SK-N-SH (cell line): ENCODE data around the gene LHX4. TPM values are rescaled to one million over a fixed set of nuclear protein-coding genes. Genes with fewer than 3 reads are reported as not detected.

Experiments used
- CTCF ChIA-PET: fragments of 300-600, 350-600 bp; formaldehyde crosslinking; extraction: SDS; loops from one replicate; lab custom pipeline; 2021; lab: Yijun Ruan, JAX
- POLR2A ChIA-PET: fragments of 350-600 bp; sonication (Branson Sonifier 250); formaldehyde crosslinking; extraction: SDS; loops from one replicate; lab custom pipeline; 2020; ENCODE audit warnings: antibody characterized with exemption, inconsistent platforms; lab: Yijun Ruan, JAX
- DNase-seq: peaks from one replicate; pipeline ENCODE4 v3.0.0; 2012
- H2AFZ ChIP-seq: fragments of 200-600 bp; sonication (generic); 2 replicates; pipeline ENCODE4 v1.8.1; 2016; ENCODE audit warnings: antibody characterized with exemption, mild to moderate bottlenecking, low read depth
- H3F3A ChIP-seq: fragments of 200-600 bp; sonication (generic); replicated peaks from 2 replicates; pipeline ENCODE3; 2016; ENCODE audit warnings: antibody characterized with exemption, mild to moderate bottlenecking; ENCODE audit not compliant: insufficient read depth
- H3K27ac ChIP-seq, 2 experiments: fragments of 200-500 bp in 1 of 2; fragments of 200-600 bp in 1 of 2; sonication (Bioruptor generic) in 1 of 2; sonication (generic), shearing (Covaris generic) in 1 of 2; 2 replicates each; pipeline versions ENCODE4 v1.5.1 to v1.6.1; 2014 to 2016; ENCODE audit warnings: low read depth in 2 of 2, inconsistent platforms in 1 of 2, low read length in 1 of 2, mild to moderate bottlenecking in 1 of 2, mixed read lengths in 1 of 2
- H3K27me3 ChIP-seq: fragments of 200-600 bp; sonication (generic), shearing (Covaris generic); 2 replicates; pipeline ENCODE4 v1.6.1; 2016; ENCODE audit warnings: mixed run types; ENCODE audit not compliant: insufficient read depth
- H3K36me3 ChIP-seq, 2 experiments: fragments of 200-500 bp in 1 of 2; fragments of 200-600 bp in 1 of 2; sonication (Bioruptor generic) in 1 of 2; sonication (generic) in 1 of 2; replicated peaks in 1 of 2; 2 replicates each; pipeline versions ENCODE3 to v1.5.1; 2014 to 2016; ENCODE audit warnings: low read length in 1 of 2, mild to moderate bottlenecking in 1 of 2; ENCODE audit not compliant: insufficient read depth in 2 of 2, control insufficient read depth in 1 of 2
- H3K4me1 ChIP-seq, 2 experiments: fragments of 200-500 bp in 1 of 2; fragments of 200-600 bp in 1 of 2; sonication (Bioruptor generic) in 1 of 2; sonication (generic), shearing (Covaris generic) in 1 of 2; 2 replicates each; pipeline versions ENCODE4 v1.5.1 to v1.6.1; 2014 to 2016; ENCODE audit warnings: low read depth in 1 of 2, low read length in 1 of 2, mixed run types in 1 of 2; ENCODE audit not compliant: insufficient read depth in 2 of 2, control insufficient read depth in 1 of 2
- H3K4me2 ChIP-seq: fragments of 200-600 bp; sonication (generic), shearing (Covaris generic); 2 replicates; pipeline ENCODE4 v1.6.1; 2017; ENCODE audit warnings: mixed run types
- H3K4me3 ChIP-seq, 2 experiments: fragments of 200-500 bp in 1 of 2; fragments of 200-600 bp in 1 of 2; sonication (Bioruptor generic) in 1 of 2; sonication (generic), shearing (Covaris generic) in 1 of 2; 2 replicates each; pipeline versions ENCODE4 v1.5.1 to v1.8.1; 2014 to 2016; ENCODE audit warnings: low read depth in 2 of 2, inconsistent platforms in 1 of 2, low read length in 1 of 2, mild to moderate bottlenecking in 1 of 2, mixed read lengths in 1 of 2, moderate library complexity in 1 of 2
- H3K79me2 ChIP-seq: fragments of 200-600 bp; sonication (generic); 2 replicates; pipeline ENCODE4 v1.8.1; 2017; ENCODE audit warnings: mild to moderate bottlenecking; ENCODE audit not compliant: insufficient read depth
- H3K9ac ChIP-seq: fragments of 200-600 bp; sonication (generic); 2 replicates; pipeline ENCODE4 v1.6.1; 2017; ENCODE audit warnings: mixed run types
- H3K9me2 ChIP-seq: fragments of 200-600 bp; sonication (generic); 2 replicates; pipeline ENCODE4 v1.6.1; 2017; ENCODE audit warnings: mixed run types
- H3K9me3 ChIP-seq: fragments of 200-600 bp; sonication (generic); 2 replicates; pipeline ENCODE4 v1.6.1; 2017; ENCODE audit warnings: mixed run types, mild to moderate bottlenecking, moderate library complexity
- H4K20me1 ChIP-seq: fragments of 200-600 bp; sonication (generic); 2 replicates; pipeline ENCODE4 v1.6.1; 2017; ENCODE audit warnings: mild to moderate bottlenecking, mixed run types; ENCODE audit not compliant: insufficient read depth
- CTCF ChIP-seq: fragments of 200-600 bp; sonication (generic); IDR thresholded peaks from 2 replicates; pipeline ENCODE4 v1.6.1; 2017; ENCODE audit warnings: antibody characterized with exemption, mild to moderate bottlenecking, moderate library complexity
- EP300 ChIP-seq, 2 experiments: IDR thresholded peaks; 2 replicates each; pipeline versions ENCODE4 v1.4.0 to v1.6.1; 2012; ENCODE audit warnings: borderline replicate concordance in 1 of 2, low read depth in 1 of 2, low read length in 1 of 2
- EZH2phosphoT487 ChIP-seq: fragments of 200-600 bp; sonication (generic); IDR thresholded peaks from 2 replicates; pipeline ENCODE4 v1.6.1; 2017; ENCODE audit warnings: low read depth, mixed run types, mild to moderate bottlenecking, antibody characterized with exemption, moderate library complexity, borderline replicate concordance
- FOSL2 ChIP-seq: IDR thresholded peaks from 2 replicates; pipeline ENCODE4 v1.4.0; 2012; ENCODE audit warnings: low read depth, mild to moderate bottlenecking, moderate library complexity, borderline replicate concordance
- FOXJ3 ChIP-seq: sonication (generic); formaldehyde crosslinking; IDR thresholded peaks from 2 replicates; pipeline ENCODE4 v1.5.1; 2020; ENCODE audit warnings: mild to moderate bottlenecking, missing genetic modification reagents
- FOXM1 ChIP-seq: IDR thresholded peaks from 2 replicates; pipeline ENCODE4 v1.4.0; 2012; ENCODE audit warnings: low read depth, mild to moderate bottlenecking
- GABPA ChIP-seq: IDR thresholded peaks from 2 replicates; pipeline ENCODE4 v1.4.0; 2012; ENCODE audit warnings: low read depth, mild to moderate bottlenecking
- JUND ChIP-seq: IDR thresholded peaks from 2 replicates; pipeline ENCODE4 v1.4.0; 2012
- NFIC ChIP-seq: IDR thresholded peaks from 2 replicates; pipeline ENCODE4 v1.4.0; 2012; ENCODE audit warnings: borderline replicate concordance
- NRF1 ChIP-seq: IDR thresholded peaks from 2 replicates; pipeline ENCODE4 v1.6.1; 2012; ENCODE audit warnings: low read depth, mild to moderate bottlenecking, low read length
- PBX3 ChIP-seq: IDR thresholded peaks from 2 replicates; pipeline ENCODE4; 2012
- RCOR1 ChIP-seq: fragments of 150-350 bp; IDR thresholded peaks from 2 replicates; pipeline ENCODE4 v1.6.1; 2017; ENCODE audit warnings: antibody characterized with exemption, low read length
- REST ChIP-seq: IDR thresholded peaks from 2 replicates; pipeline ENCODE4 v1.6.1; 2012; ENCODE audit warnings: mild to moderate bottlenecking, low read depth, low read length, moderate library complexity
- RFX5 ChIP-seq: IDR thresholded peaks from 2 replicates; pipeline ENCODE4 v1.6.1; 2012; ENCODE audit warnings: mild to moderate bottlenecking, improper control_type of control experiment, low read length
- RXRA ChIP-seq: IDR thresholded peaks from 2 replicates; pipeline ENCODE4 v1.4.0; 2012; ENCODE audit warnings: low read depth, mild to moderate bottlenecking, borderline replicate concordance
- SIN3A ChIP-seq: IDR thresholded peaks from 2 replicates; pipeline ENCODE4 v1.6.1; 2012; ENCODE audit warnings: low read depth, mild to moderate bottlenecking, low read length, moderate library complexity, borderline replicate concordance
- SMC3 ChIP-seq: IDR thresholded peaks from 2 replicates; pipeline ENCODE4 v1.6.1; 2012; ENCODE audit warnings: low read depth, low read length, improper control_type of control experiment
- TAF1 ChIP-seq: IDR thresholded peaks from 2 replicates; pipeline ENCODE4 v1.6.1; 2012; ENCODE audit warnings: low read depth, mild to moderate bottlenecking, low read length, moderate library complexity, borderline replicate concordance
- TCF12 ChIP-seq: IDR thresholded peaks from 2 replicates; pipeline ENCODE4 v1.4.0; 2012
- USF1 ChIP-seq: IDR thresholded peaks from 2 replicates; pipeline ENCODE4 v1.4.0; 2012; ENCODE audit warnings: low read depth, borderline replicate concordance
- WGBS: methylation state at CpG from one replicate; pipeline ENCODE4 v1.1.6; 2017; ENCODE audit warnings: low lambda C conversion rate; 5-methylcytosine and 5-hydroxymethylcytosine counted together
- polyA plus RNA-seq, 3 experiments: library from polyadenylated mRNA; depleted of rRNA; stranded (reverse); fragments of >200 nt; gene quantifications; 2 replicates each; pipeline ENCODE4 v1.2.3, GENCODE V29; 2012

The LHX4 gene
- polyA plus RNA-seq, 1 of the 3 experiments (the other 2 are of a cell fraction): not detected

GRCh38 chr1:180270530-180271271 is 40.6 kb downstream of the LHX4 start:
- CTCF ChIA-PET: interaction anchor here (0.8 to 1.9 kb wide), 9 partner anchors 9 to 207 kb away, joined by 3 to 6 read pairs (median 4); no protein-coding TSS in a partner anchor
- H3K27ac ChIP-seq: no peak overlapping the region
- 86% methylated on average over 6 of the region's 8 CpGs for WGBS

More at GRCh38 chr1:180270530-180271271, 40.6 kb downstream of the LHX4 start:
- Histone ChIP-seq H3K4me1 (no peaks in the 10 kb centered on the region; a peak in 1 of 4 replicates), H3K9me2 (no peaks in the 10 kb centered on the region), H3K79me2 (no peaks in the 10 kb centered on the region), H3K9ac (no peak overlapping the region), H3F3A (no peaks in the 10 kb centered on the region), H3K9me3 (no peaks in the 10 kb centered on the region), H3K4me2 (no peak overlapping the region), H3K36me3 (peaks cover 0 to 30% of the 10 kb centered on the region in 2 experiments), H3K4me3 (no peak overlapping the region), H4K20me1 (no peaks in the 10 kb centered on the region), H3K27me3 (no peaks in the 10 kb centered on the region)
- POLR2A ChIA-PET: no interaction called here
- DNase-seq: no peak
- TF ChIP-seq SIN3A (no peak), USF1 (no peak), EZH2phosphoT487 (no peak), NFIC (no peak), CTCF (no peak), FOSL2 (no peak), REST (no peak), FOXJ3 (CRISPR knock-in tag) (no peak), RFX5 (no peak), RCOR1 (no peak), RXRA (no peak), TCF12 (no peak), FOXM1 (no peak), NRF1 (no peak), TAF1 (no peak), EP300 (IDR thresholded peaks at IDR 0.05; ENCODE audit: borderline replicate concordance in 1 of 2, low read depth in 1 of 2, low read length in 1 of 2) (no peak), SMC3 (no peak), PBX3 (no peak), JUND (no peak), GABPA (no peak)
- TF ChIP-seq, all 33 proteins: peak for 0
- no peak overlapping the region for H2AFZ ChIP-seq
